Thoracic aorta (tissue), 2 donors: ENCODE measurements around the gene AKAP6. TPM values are rescaled to one million over a fixed set of nuclear protein-coding genes. Genes with fewer than 3 reads are reported as not detected.

Source experiments
- ATAC-seq: fragments of 150-250 bp; one replicate; pipeline ENCODE4 v1.8.0; 2017; ENCODE audit warnings: low read depth; ENCODE audit not compliant: insufficient number of reproducible peaks, low FRiP score
- DNase-seq: peaks from one replicate; pipeline ENCODE4 v3.0.0-alpha.2; 2020; ENCODE audit warnings: low spot score
- H3K27ac ChIP-seq, 2 donors: fragments of 200-600 bp; sonication (generic); 1 replicate in 1 of 2; 2 replicates in 1 of 2; pipeline ENCODE4 v1.5.1; 2016; ENCODE audit warnings: mild to moderate bottlenecking in 2 of 2, moderate library complexity in 2 of 2
- H3K27me3 ChIP-seq: fragments of 200-600 bp; sonication (generic); replicated peaks from 2 replicates; pipeline ENCODE4 v1.6.0; 2016; ENCODE audit warnings: mild to moderate bottlenecking; ENCODE audit not compliant: insufficient read depth
- H3K36me3 ChIP-seq: fragments of 200-600 bp; sonication (generic); one replicate; pipeline ENCODE4 v1.5.1; 2016
- H3K4me1 ChIP-seq, 2 donors: fragments of 200-600 bp; sonication (generic); 1 replicate in 1 of 2; 2 replicates in 1 of 2; pipeline versions ENCODE4 v1.5.1 to v1.6.0; 2016; ENCODE audit warnings: low read depth in 2 of 2, mild to moderate bottlenecking in 1 of 2; ENCODE audit not compliant: control insufficient read depth in 1 of 2
- H3K4me3 ChIP-seq: fragments of 200-600 bp; sonication (generic); 2 replicates; pipeline ENCODE4 v1.5.1; 2016; ENCODE audit warnings: mild to moderate bottlenecking
- H3K9me3 ChIP-seq: fragments of 200-600 bp; sonication (generic); 2 replicates; pipeline ENCODE4 v1.5.1; 2016
- total RNA-seq, 2 donors: library from RNA; depleted of rRNA; stranded (reverse); fragments of >200 nt; gene quantifications; one replicate each; pipeline versions ENCODE4 v1.1.0 to v1.2.3, GENCODE V29; 2016
- TF ChIP-seq, protein P1 (sequence below): fragments of 200-600 bp; sonication (generic); IDR thresholded peaks from one replicate; pipeline ENCODE4 v1.5.1; 2019; ENCODE audit warnings: antibody characterized with exemption

AKAP6 gene
- total RNA-seq, 2 donors from 2014 or later: 78.9 to 104 TPM

DNA sequence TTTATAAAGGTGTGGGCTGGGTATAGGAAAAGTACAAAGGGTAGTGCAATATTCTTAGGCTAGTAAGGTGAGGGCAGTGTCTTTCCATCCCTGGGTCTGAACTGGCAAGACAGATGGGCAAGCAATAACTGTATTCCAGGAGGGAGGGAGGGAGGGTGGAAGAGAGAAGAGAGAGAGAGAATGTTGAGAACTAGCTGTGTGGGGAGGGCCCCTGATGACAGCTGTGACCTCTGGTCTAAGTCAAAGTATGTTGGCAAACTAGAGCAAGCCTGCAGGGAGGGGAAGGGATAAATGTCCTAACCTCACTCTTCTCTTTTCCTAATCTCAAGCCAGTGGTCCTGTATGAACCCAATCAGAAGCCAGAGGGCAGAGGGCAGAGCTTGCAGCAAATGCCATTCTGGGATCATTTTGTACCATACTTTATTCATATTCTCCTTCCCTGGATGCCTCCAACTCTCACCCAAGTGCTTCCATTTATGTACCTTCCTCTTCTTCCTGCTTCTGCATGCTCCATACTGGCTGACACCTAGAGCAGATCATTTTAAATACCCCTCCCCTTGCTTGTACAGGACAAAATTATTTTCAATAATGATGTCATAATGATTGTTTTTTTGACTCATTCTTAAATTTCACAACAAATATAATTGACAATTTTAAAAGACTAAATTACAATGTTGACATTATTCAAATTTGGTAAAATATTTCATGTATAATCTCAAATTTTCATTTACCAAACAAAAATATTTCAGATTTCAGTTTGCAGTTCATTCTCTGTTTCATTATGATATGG lies 75.9 kb downstream of the AKAP6 start:
- Histone ChIP-seq H3K4me3 (no peak overlapping the region), H3K27me3 (no peaks in the 10 kb centered on the region), H3K9me3 (no peaks in the 10 kb centered on the region), H3K36me3 (no peaks in the 10 kb centered on the region), H3K4me1 (no peaks in the 10 kb centered on the region), H3K27ac (no peak overlapping the region)
- TF ChIP-seq, protein P1, sequence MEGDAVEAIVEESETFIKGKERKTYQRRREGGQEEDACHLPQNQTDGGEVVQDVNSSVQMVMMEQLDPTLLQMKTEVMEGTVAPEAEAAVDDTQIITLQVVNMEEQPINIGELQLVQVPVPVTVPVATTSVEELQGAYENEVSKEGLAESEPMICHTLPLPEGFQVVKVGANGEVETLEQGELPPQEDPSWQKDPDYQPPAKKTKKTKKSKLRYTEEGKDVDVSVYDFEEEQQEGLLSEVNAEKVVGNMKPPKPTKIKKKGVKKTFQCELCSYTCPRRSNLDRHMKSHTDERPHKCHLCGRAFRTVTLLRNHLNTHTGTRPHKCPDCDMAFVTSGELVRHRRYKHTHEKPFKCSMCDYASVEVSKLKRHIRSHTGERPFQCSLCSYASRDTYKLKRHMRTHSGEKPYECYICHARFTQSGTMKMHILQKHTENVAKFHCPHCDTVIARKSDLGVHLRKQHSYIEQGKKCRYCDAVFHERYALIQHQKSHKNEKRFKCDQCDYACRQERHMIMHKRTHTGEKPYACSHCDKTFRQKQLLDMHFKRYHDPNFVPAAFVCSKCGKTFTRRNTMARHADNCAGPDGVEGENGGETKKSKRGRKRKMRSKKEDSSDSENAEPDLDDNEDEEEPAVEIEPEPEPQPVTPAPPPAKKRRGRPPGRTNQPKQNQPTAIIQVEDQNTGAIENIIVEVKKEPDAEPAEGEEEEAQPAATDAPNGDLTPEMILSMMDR: no peak
- no peak for DNase-seq
- ATAC-seq: no peak

DNA sequence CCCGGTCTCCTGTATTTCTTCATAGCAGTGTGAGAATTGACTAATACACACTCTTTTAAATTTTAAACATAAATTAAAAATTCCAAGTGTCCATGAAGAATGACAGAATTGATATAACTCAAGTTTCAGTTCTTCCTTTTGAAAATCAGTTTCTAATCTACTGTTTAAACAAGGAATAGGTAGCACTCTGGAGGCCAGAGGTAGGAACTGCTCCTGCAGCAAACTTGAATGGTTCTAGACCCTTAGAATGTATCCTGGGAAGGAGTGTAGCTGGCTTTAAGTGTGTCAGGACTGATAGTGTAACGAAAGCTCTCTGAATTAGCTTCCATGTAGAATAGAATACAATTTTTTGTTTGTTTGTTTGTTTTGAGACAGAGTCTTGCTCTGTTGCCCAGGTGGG lies 76.8 kb downstream of the AKAP6 start:
- Histone ChIP-seq H3K9me3 (no peaks in the 10 kb centered on the region), H3K4me3 (no peak overlapping the region), H3K27ac (no peak overlapping the region), H3K27me3 (no peaks in the 10 kb centered on the region), H3K36me3 (no peaks in the 10 kb centered on the region), H3K4me1 (no peaks in the 10 kb centered on the region)
- ATAC-seq (no peak), DNase-seq (no peak)
- TF ChIP-seq, protein P1: no peak

DNA sequence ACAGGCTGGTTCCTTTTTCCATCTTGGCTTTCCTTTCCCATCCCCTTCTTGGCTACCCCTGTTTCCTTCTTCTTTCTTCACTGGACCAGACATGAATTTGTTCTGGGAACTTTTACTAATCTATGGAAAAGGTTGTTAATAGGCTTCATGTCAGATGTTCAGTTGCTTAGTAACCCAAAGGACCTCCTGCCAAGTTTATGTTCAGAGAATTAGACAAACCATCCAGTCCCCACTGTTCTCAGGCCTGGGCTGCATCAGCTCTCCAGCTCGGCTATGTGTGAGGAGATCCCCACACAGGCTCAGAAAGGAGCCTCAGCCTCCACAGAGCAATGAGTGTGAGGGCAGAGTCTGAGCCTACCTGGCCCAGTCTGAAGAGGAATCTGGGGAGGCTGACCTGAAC lies 78.0 kb downstream of the AKAP6 start:
- Histone ChIP-seq H3K4me3 (no peak overlapping the region), H3K36me3 (no peaks in the 10 kb centered on the region), H3K9me3 (no peaks in the 10 kb centered on the region), H3K27me3 (no peaks in the 10 kb centered on the region), H3K4me1 (no peaks in the 10 kb centered on the region), H3K27ac (no peak overlapping the region)
- ATAC-seq: no peak
- TF ChIP-seq, protein P1: no peak
- DNase-seq: no peak

DNA sequence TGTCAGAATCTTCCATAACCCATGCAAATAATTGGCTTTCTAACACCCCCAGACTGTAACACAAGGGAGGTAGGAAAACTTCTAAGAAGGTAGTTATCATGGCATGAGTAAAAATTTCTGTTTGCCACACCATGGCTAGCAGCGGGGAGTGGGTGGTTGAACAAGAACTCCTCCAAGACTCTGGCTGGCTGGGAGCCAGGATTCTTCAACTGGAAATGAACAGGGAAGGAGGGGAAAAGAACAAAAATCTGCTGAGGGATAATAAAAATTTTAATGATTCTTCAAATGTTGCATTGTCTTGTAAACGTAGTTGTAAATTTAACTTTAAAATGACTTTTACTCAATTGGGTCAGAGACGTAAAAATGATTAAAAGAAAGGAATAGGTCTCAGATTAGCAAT lies 78.9 kb downstream of the AKAP6 start:
- Histone ChIP-seq H3K4me3 (no peak overlapping the region), H3K36me3 (no peaks in the 10 kb centered on the region), H3K27me3 (no peaks in the 10 kb centered on the region), H3K9me3 (no peaks in the 10 kb centered on the region), H3K4me1 (no peaks in the 10 kb centered on the region), H3K27ac (no peak overlapping the region)
- DNase-seq (no peak), ATAC-seq (no peak)
- TF ChIP-seq, protein P1: no peak

DNA sequence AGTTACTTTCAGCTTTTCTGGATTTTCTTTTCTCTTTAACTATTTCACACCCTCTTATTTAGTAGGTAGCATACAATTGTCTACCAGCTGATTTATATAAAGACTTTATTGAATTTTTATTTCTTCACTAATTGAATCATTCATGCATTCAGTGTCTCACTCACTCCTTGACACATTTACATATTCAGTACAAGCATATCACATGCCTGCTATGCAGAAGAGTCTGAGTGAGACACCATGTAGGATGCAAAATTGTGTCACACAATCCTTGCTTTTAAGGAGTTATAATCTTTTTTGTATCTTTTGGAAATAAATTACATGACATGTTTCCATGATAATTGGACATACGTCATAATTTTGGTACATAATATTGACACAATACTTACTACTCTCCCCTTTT lies 83.0 kb downstream of the AKAP6 start:
- Histone ChIP-seq H3K27me3 (no peaks in the 10 kb centered on the region), H3K9me3 (no peaks in the 10 kb centered on the region), H3K4me1 (peaks cover under 1 to 4% of the 10 kb centered on the region in 2 donors), H3K27ac (no peak overlapping the region), H3K4me3 (no peak overlapping the region), H3K36me3 (no peaks in the 10 kb centered on the region)
- no peak for ATAC-seq
- TF ChIP-seq, protein P1: no peak
- DNase-seq: no peak
